Neural progenitor cell (in vitro differentiated cells): ENCODE data around the gene LMBR1.

Experiments used
- CTCF ChIP-seq: fragments of 200-600 bp; sonication (generic); IDR thresholded peaks from 2 replicates; pipeline ENCODE4 v1.5.1; 2017; ENCODE audit warnings: antibody characterized with exemption, mild to moderate bottlenecking
- EZH2 ChIP-seq: fragments of 200-600 bp; sonication (generic); IDR thresholded peaks from 2 replicates; pipeline ENCODE4 v1.6.1; 2017; ENCODE audit warnings: antibody characterized with exemption, mild to moderate bottlenecking, moderate library complexity
- EZH2phosphoT487 ChIP-seq: fragments of 200-600 bp; sonication (generic); IDR thresholded peaks from 2 replicates; pipeline ENCODE4 v1.6.1; 2017; ENCODE audit warnings: antibody characterized with exemption

DNA sequence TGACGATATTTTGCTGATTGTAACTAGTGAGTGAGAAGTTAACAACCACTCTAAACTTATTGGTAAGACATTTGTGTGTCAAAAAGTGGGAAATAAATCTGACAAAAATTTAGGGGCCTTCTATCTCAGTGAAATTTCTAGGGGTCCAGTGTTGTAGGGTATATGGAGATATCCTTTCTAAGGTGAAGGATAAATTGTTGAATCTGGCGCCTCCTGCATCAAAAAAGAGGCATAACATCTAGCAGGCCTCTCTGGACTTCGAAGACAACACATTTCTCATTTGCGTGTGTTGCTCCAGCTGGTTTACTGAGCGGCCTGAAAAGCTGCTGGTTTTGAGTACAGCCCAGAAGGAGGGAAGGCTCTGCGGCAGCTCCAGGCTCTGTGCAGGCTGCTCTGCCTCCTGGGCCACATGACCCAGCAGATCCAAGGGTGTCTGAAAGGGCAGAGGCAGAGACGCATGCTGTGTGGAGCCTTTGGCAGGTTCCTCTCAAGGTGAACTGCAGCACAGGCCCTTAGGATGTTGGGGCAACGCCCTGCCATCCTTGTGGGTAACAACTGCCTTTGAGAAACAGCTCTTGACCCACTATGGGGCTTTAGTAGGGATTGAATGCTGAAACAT lies 72.4 kb downstream of the LMBR1 start:
- no peak for TF ChIP-seq EZH2phosphoT487
- TF ChIP-seq CTCF, result peak; percentile 56
- no peak for TF ChIP-seq EZH2
